ENCODE results near the gene SIL1.
A peak's percentile ranks its signal among the peaks of the same experiment; 100 is the strongest.

Gene SIL1

GRCh38 chr5:138979684-138980280, 218.4 kb downstream of the SIL1 start:
- CTCF ChIA-PET, result no interaction called here
- no peak for DNase-seq (ENCODE audit: extremely low spot score)
- POLR2A ChIA-PET, result no interaction called here
- no peak for TF ChIP-seq CTCF (IDR thresholded peaks at IDR 0.05; ENCODE audit: control extremely low read depth, extremely low read depth, low read depth, missing control alignments)

GRCh38 chr5:138978581-138978980, 219.6 kb downstream of the SIL1 start:
- ChIA-PET CTCF (interaction anchor here (1.5 kb wide), 1 partner anchor 9 kb away, joined by 5 read pairs; no protein-coding TSS in a partner anchor), POLR2A (no interaction called here)
- TF ChIP-seq CTCF (IDR thresholded peaks at IDR 0.05; ENCODE audit: control extremely low read depth, extremely low read depth, low read depth, missing control alignments), result no peak
- DNase-seq (ENCODE audit: extremely low spot score), result no peak

GRCh38 chr5:138978080-138978479, 220.1 kb downstream of the SIL1 start:
- ChIA-PET CTCF (interaction anchor here (1.3 to 1.5 kb wide), 3 partner anchors 10 to 16 kb away, joined by 3 to 5 read pairs (median 5); no protein-coding TSS in a partner anchor), POLR2A (no interaction called here)
- no peak for DNase-seq (ENCODE audit: extremely low spot score)
- no peak for TF ChIP-seq CTCF (IDR thresholded peaks at IDR 0.05; ENCODE audit: control extremely low read depth, extremely low read depth, low read depth, missing control alignments)

GRCh38 chr5:138975098-138975847, 222.9 kb downstream of the SIL1 start:
- DNase-seq (ENCODE audit: extremely low spot score), result peak; percentile 38
- ChIA-PET POLR2A (no interaction called here), CTCF (interaction anchor here (0.9 to 2.6 kb wide), 6 partner anchors 10 to 186 kb away, joined by 3 to 15 read pairs (median 5); no protein-coding TSS in a partner anchor)
- no peak for TF ChIP-seq CTCF (IDR thresholded peaks at IDR 0.05; ENCODE audit: control extremely low read depth, extremely low read depth, low read depth, missing control alignments)

GRCh38 chr5:138974227-138975063, 223.7 kb downstream of the SIL1 start:
- ChIA-PET POLR2A (no interaction called here), CTCF (interaction anchor here (0.9 to 2.6 kb wide), 5 partner anchors 9 to 185 kb away, joined by 3 to 15 read pairs (median 5); no protein-coding TSS in a partner anchor)
- no peak for DNase-seq (ENCODE audit: extremely low spot score)
- TF ChIP-seq CTCF (IDR thresholded peaks at IDR 0.05; ENCODE audit: control extremely low read depth, extremely low read depth, low read depth, missing control alignments), result no peak

GRCh38 chr5:138972836-138973235, 225.3 kb downstream of the SIL1 start:
- DNase-seq (ENCODE audit: extremely low spot score), result no peak
- TF ChIP-seq CTCF (IDR thresholded peaks at IDR 0.05; ENCODE audit: control extremely low read depth, extremely low read depth, low read depth, missing control alignments), result no peak
- ChIA-PET CTCF (interaction anchor here (1.0 to 1.2 kb wide), 2 partner anchors 9 to 19 kb away, joined by 3 read pairs; no protein-coding TSS in a partner anchor), POLR2A (no interaction called here)
